Gastrocnemius medialis (tissue), 4 donors: Measurements from ENCODE around the gene LGALS3BP. TPM values are rescaled to one million over a fixed set of nuclear protein-coding genes. Genes with fewer than 3 reads are reported as not detected.

Source experiments
- ATAC-seq, 2 donors: fragments of 150-250 bp; one replicate each; pipeline ENCODE4 v1.9.1; 2016
- DNase-seq, 2 donors: peaks; one replicate each; pipeline ENCODE4 v3.0.0-alpha.2; 2019
- H3K27ac ChIP-seq, 4 donors: fragments of 200-600 bp; sonication (generic); 1 replicate in 1 of 4; 2 replicates in 3 of 4; pipeline ENCODE4 v1.5.1; 2016 to 2018; ENCODE audit warnings: mild to moderate bottlenecking in 2 of 4, moderate library complexity in 1 of 4
- H3K27me3 ChIP-seq, 3 donors: fragments of 200-600 bp; sonication (generic) in 2 of 3; 1 replicate in 1 of 3; 2 replicates in 2 of 3; pipeline versions ENCODE4 v1.5.1 to v1.6.0; 2016 to 2019; ENCODE audit warnings: mild to moderate bottlenecking in 1 of 3, moderate library complexity in 1 of 3
- H3K36me3 ChIP-seq, 2 donors: fragments of 200-600 bp; sonication (generic) in 1 of 2; one replicate each; pipeline ENCODE4 v1.5.1; 2017 to 2018
- H3K4me1 ChIP-seq, 2 donors: fragments of 200-600 bp; sonication (generic) in 1 of 2; one replicate each; pipeline ENCODE4 v1.5.1; 2016 to 2017; ENCODE audit warnings: mild to moderate bottlenecking in 2 of 2
- H3K4me3 ChIP-seq, 4 donors: fragments of 200-600 bp; sonication (generic) in 3 of 4; 1 replicate in 1 of 4; 2 replicates in 3 of 4; pipeline ENCODE4 v1.5.1; 2016 to 2019; ENCODE audit warnings: mild to moderate bottlenecking in 2 of 4
- H3K9me3 ChIP-seq, 3 donors: fragments of 200-600 bp; sonication (generic) in 2 of 3; 1 replicate in 1 of 3; 2 replicates in 2 of 3; pipeline ENCODE4 v1.5.1; 2016 to 2019
- POLR2A ChIP-seq, 2 donors: fragments of 450-650 bp; IDR thresholded peaks; one replicate each; pipeline ENCODE4 v1.6.1; 2017; ENCODE audit warnings: antibody characterized with exemption in 2 of 2, mild to moderate bottlenecking in 2 of 2, moderate library complexity in 2 of 2
- in situ Hi-C, 4 donors: fragments of 200-750 bp; cut with MboI; loops; one replicate each; pipeline versions ENCODE4 v1.15.0 to v1.8.0; 2017; ENCODE audit warnings: low sequenced_read_pairs in 4 of 4
- intact Hi-C: fragments of 100-400 bp; cut with DNase I; formaldehyde crosslinking; loops from one replicate; pipeline ENCODE4 v1.15.1; 2023; ENCODE audit warnings: low total_unique reads
- total RNA-seq, 4 donors: library from RNA; depleted of rRNA; stranded (reverse); fragments of >200 nt; gene quantifications; one replicate each; pipeline versions ENCODE4 v1.1.0 to v1.2.3, GENCODE V29; 2016
- TF ChIP-seq, protein P1 (sequence below), 5 experiments: fragments of 450-650 bp in 3 of 5; fragments of 200-600 bp in 2 of 5; sonication (generic) in 2 of 5; IDR thresholded peaks in 4 of 5; conservative IDR thresholded peaks in 1 of 5; 1 replicate in 4 of 5; 2 replicates in 1 of 5; pipeline ENCODE4 v1.5.1; 2016 to 2019; ENCODE audit warnings: antibody characterized with exemption in 5 of 5, mild to moderate bottlenecking in 3 of 5, moderate library complexity in 3 of 5

Gene LGALS3BP
- total RNA-seq, 4 donors from 2014 or later, result 15.0 to 45.9 (median 23.0) TPM

DNA sequence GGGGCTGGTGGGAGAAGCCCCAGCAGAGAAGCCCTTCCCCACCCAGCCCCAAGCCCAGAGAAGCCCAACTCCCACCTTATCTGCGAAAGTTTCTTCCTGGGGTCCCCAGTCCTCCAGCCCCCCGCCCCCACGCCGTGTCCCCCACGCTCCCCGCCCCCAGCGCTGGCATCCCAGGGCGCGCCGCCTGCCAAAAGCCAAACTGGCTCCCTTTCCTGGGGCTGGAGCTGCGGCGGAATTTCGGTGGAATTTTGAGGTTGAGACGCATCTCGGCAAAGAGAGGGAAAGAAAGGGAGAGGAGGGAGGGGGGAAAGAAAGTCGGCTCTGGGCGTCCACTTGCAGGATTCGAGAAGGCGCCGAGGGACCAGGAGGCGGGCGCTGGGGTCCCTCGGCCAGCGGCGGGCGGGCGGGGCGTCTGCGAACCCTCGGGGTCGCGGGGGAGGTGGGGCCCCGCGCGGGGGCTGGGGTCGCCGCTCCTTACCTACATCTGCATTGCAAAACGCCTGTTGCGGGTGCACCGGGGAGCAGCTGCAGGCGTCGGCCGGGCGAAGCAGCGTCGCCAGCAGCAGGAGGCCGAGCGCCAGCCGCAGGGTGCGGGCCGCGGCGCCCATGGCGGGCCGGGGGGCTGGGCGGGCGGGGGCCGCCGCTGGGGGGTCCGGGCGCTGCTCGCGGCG, 55.1 kb downstream of the LGALS3BP start:
- Histone ChIP-seq H3K9me3 (no peaks in the 10 kb centered on the region), H3K4me1 (peaks cover 25 to 30% of the 10 kb centered on the region in 2 donors), H3K4me3 (peak overlapping the region; percentile 50 to 65 (median 59)), H3K27me3 (peaks cover 4 to 19% (median 18%) of the 10 kb centered on the region in 3 donors), H3K27ac (peak overlapping the region; percentile 68 to 81 (median 70)), H3K36me3 (no peaks in the 10 kb centered on the region)
- TF ChIP-seq, protein P1, sequence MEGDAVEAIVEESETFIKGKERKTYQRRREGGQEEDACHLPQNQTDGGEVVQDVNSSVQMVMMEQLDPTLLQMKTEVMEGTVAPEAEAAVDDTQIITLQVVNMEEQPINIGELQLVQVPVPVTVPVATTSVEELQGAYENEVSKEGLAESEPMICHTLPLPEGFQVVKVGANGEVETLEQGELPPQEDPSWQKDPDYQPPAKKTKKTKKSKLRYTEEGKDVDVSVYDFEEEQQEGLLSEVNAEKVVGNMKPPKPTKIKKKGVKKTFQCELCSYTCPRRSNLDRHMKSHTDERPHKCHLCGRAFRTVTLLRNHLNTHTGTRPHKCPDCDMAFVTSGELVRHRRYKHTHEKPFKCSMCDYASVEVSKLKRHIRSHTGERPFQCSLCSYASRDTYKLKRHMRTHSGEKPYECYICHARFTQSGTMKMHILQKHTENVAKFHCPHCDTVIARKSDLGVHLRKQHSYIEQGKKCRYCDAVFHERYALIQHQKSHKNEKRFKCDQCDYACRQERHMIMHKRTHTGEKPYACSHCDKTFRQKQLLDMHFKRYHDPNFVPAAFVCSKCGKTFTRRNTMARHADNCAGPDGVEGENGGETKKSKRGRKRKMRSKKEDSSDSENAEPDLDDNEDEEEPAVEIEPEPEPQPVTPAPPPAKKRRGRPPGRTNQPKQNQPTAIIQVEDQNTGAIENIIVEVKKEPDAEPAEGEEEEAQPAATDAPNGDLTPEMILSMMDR (IDR thresholded peaks at IDR 0.05 in 4 of 5, conservative IDR thresholded peaks at IDR 0.05 in 1 of 5), result no peak
- no peak for TF ChIP-seq POLR2A (IDR thresholded peaks at IDR 0.05)
- in situ Hi-C loops, result no loop called here
- intact Hi-C loops, result no loop called here
- ATAC-seq, result no peak
- DNase-seq, result no peak

DNA sequence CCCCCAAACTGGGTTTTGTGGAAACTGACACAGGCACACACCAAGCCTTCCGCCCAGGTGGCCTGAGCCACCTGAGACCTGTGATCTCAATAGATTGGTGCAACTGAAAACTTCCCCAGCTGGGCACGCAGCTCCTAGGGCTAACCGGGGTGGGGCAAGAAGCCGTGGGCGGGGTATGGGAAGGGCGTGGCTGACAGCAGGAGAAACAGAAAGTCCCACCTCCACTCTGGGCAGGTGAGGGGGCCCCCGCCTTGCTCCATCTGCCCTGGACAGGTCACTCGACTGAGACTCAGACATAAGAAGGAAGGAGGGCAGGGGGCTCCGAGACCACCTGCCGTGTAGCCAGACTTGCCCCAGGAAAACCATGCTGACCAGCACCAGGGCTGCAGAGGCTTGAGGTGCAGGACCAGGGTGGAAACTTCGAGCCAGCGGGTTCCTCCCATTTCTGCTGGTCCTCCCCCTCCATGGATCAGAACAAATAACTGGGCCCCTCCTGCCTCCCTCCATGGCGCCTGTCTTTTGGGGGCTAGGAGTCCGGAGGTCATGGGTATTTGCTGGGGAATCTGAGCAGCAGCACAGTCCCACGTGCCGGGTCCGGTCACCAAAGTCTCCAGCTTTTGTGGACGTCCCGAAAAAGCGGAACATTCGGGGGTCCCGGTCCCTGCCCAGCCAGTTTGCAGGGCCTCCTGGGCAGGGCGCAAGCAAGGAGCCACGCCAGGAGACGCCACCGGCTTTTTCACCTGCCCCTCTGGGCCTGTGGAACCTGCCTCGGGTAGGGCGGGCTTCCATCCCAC, 55.9 kb downstream of the LGALS3BP start:
- in situ Hi-C loops, result no loop called here
- TF ChIP-seq POLR2A (IDR thresholded peaks at IDR 0.05), result no peak
- TF ChIP-seq, protein P1 (IDR thresholded peaks at IDR 0.05 in 4 of 5, conservative IDR thresholded peaks at IDR 0.05 in 1 of 5), result no peak
- Histone ChIP-seq H3K9me3 (no peaks in the 10 kb centered on the region), H3K4me1 (peaks cover 25 to 30% of the 10 kb centered on the region in 2 donors), H3K36me3 (no peaks in the 10 kb centered on the region), H3K4me3 (peak overlapping the region; percentile 50 to 65 (median 59)), H3K27me3 (peaks cover 4 to 19% (median 18%) of the 10 kb centered on the region in 3 donors), H3K27ac (peak overlapping the region; percentile 68 to 81 (median 70))
- intact Hi-C loops, result no loop called here
- DNase-seq (peak in 1 of 2 donors; percentile 40), ATAC-seq (no peak)

DNA sequence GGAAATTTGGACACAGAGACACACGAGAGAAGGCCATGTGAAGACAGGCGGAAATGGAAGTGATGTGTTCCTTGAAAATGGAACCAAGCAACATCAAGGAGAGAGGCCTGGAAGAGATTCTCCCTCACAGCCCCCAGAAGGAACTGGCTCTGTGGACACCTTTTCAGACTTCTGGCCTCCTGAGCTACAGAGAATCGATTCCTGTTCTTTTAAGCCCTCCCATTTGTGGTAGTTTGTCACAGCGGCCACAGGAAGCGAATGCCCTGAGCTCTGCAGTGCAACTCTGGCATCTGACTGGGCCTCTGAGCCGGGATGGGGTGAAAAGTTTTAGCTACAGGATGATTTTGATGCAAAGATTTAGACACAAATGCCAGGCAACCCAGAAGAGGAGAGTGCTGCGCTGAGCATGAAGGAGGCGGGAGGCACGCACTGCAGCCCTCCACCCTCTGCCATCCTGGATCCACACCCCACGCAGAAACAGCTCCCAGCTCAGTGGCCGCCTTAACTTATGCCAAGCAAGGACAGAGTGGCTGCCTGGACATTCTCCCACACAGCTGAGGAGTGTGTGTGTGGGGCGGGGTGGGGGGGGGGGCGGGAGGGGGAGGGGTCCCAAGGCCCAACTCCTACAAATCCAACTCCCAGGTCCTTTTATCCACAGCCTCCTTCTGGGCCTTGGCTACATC, 56.8 kb downstream of the LGALS3BP start:
- in situ Hi-C loops, result no loop called here
- no peak for TF ChIP-seq POLR2A (IDR thresholded peaks at IDR 0.05)
- intact Hi-C loops, result no loop called here
- Histone ChIP-seq H3K9me3 (no peaks in the 10 kb centered on the region), H3K36me3 (no peaks in the 10 kb centered on the region), H3K4me3 (peak overlapping the region in 2 of 4 donors; percentile 23 to 65), H3K27me3 (peaks cover 4 to 19% (median 18%) of the 10 kb centered on the region in 3 donors), H3K4me1 (peaks cover 25 to 30% of the 10 kb centered on the region in 2 donors), H3K27ac (peak overlapping the region; percentile 68 to 81 (median 70))
- ATAC-seq, result no peak
- no peak for DNase-seq

DNA sequence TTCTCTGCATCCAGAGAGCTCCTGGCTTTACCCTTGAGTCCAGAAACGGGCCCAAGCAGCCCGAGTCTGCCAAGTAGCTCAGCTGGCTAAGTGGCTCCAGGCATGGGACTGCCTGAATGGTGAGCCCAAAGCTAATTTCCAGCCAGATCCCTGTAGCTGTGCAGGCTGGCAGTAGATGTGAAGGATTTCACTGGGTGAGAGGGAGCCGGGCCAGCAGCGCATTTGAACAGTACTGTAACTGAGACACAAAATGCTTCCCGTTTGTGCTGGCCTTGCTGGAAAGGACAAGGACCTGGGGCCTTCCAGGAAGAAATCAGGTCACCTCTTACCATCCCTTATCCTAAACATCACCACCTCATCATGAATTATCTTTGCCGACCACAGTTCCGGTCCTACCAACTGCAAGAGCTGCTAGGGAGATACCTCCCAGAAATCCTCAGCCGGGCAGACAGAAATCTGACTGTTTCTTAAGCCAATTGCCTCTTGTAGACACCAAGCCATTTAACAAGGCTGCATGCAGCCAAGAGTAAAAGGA, 58.2 kb downstream of the LGALS3BP start:
- ATAC-seq (peak; percentile 10 to 55), DNase-seq (no peak)
- Histone ChIP-seq H3K9me3 (no peaks in the 10 kb centered on the region), H3K27me3 (peaks cover 4 to 19% (median 18%) of the 10 kb centered on the region in 3 donors), H3K27ac (peak overlapping the region in 3 of 4 donors; percentile 2 to 41 (median 24)), H3K36me3 (no peaks in the 10 kb centered on the region), H3K4me1 (peaks cover 29 to 30% of the 10 kb centered on the region in 2 donors), H3K4me3 (no peak overlapping the region)
- TF ChIP-seq, protein P1 (IDR thresholded peaks at IDR 0.05 in 4 of 5, conservative IDR thresholded peaks at IDR 0.05 in 1 of 5), result no peak
- in situ Hi-C loops (no loop called here), intact Hi-C loops (no loop called here)

Other genes starting within 250 kb of the LGALS3BP start
- gene CYTH1, start 197.7 kb downstream of the LGALS3BP start, total RNA-seq, result 10 to 100 TPM; 24.7 to 43.7 (median 32.4) TPM
- 10 to 100 TPM; 15.2 to 21.1 (median 20.0) TPM for gene USP36, start 139.1 kb downstream of the LGALS3BP start, total RNA-seq
- gene CEP295NL, start 76.7 kb downstream of the LGALS3BP start, total RNA-seq, result under 1 TPM in 1 of 4 donors, not detected in 3; 0.16 TPM
- 10 to 100 TPM; 20.4 to 28.7 (median 27.0) TPM for gene TIMP2, start 54.5 kb downstream of the LGALS3BP start, total RNA-seq
- 10 to 100 TPM; 17.5 to 38.3 (median 26.6) TPM for gene CANT1, start 29.8 kb upstream of the LGALS3BP start, total RNA-seq
- 10 to 100 TPM; 11.1 to 38.6 (median 21.2) TPM for gene C1QTNF1, start 44.2 kb upstream of the LGALS3BP start, total RNA-seq
- gene ENGASE, start 94.9 kb upstream of the LGALS3BP start, total RNA-seq, result 10 to 100 TPM in 2 of 4 donors, 1 to 10 TPM in 2; 5.1 to 14.2 (median 9.3) TPM